ENCODE data around the gene LRRFIP2.

DNA sequence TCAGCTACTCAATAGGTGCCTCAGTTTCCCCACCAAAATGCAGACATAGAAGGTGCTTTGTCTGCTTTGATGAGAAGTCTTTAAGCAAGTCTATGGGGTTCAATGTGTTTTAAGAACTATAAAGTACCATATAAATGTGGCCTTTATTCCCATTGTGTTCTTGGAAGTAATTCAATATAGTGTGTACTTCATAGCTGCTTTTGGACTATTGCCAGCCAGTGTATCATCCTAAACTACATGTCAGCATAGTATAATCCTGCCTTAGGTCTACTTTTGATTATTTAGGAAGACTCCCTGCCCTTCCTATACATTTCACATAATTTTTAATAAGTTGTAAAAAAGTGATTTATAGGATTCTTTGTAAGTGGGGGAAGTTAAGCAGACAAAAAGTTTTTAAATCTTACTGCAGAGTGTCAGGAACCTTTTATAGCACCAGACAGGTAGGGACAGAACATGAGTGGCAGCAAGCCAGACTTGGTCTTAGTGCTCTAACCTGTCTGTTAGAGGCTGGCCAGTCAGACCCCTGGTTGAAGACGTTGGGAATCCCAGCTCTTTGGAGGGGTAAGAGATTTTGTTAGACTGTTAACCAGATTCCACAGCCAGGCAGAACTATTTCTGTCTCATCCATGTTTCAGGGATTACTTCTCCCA, 132.7 kb downstream of the LRRFIP2 start:
- no peak for TF ChIP-seq POLR2A (IDR thresholded peaks at IDR 0.05; ENCODE audit: low read depth, low read length)
- TF ChIP-seq CTCF (conservative IDR thresholded peaks at IDR 0.05; ENCODE audit: low read depth, low read length): no peak
- TF ChIP-seq MAFK (IDR thresholded peaks at IDR 0.05; ENCODE audit: low read depth, low read length): no peak
- TF ChIP-seq MAZ (IDR thresholded peaks at IDR 0.05; ENCODE audit: borderline replicate concordance, low read depth, low read length): no peak
- no peak for TF ChIP-seq RCOR1 (IDR thresholded peaks at IDR 0.05; ENCODE audit: insufficient replicate concordance, low read length)
- TF ChIP-seq RFX5 (IDR thresholded peaks at IDR 0.05; ENCODE audit: low read depth, low read length): no peak

All from IMR-90 (cell line).